SU-DHL-6 (cell line): ENCODE results near the gene ANKIB1.

ENCODE experiments used
- H2AFZ ChIP-seq: fragments of 200-600 bp; sonication (generic); 2 replicates; pipeline ENCODE4 v1.6.1; 2014; ENCODE audit warnings: low read depth, mild to moderate bottlenecking, moderate library complexity, mixed read lengths, antibody characterized with exemption, low read length; ENCODE audit not compliant: severe bottlenecking
- H3F3A ChIP-seq: fragments of 200-600 bp; shearing (Covaris generic); 2 replicates; pipeline ENCODE4 v1.6.0; 2016; ENCODE audit warnings: antibody characterized with exemption, mild to moderate bottlenecking; ENCODE audit not compliant: insufficient read depth
- H3K27ac ChIP-seq: fragments of 200-600 bp; sonication (generic); 2 replicates; pipeline ENCODE4 v1.5.1; 2016; ENCODE audit warnings: low read depth, mild to moderate bottlenecking, low read length, moderate library complexity, mixed read lengths
- H3K27me3 ChIP-seq: fragments of 200-600 bp; sonication (generic), shearing (Covaris generic); 2 replicates; pipeline ENCODE4 v1.6.0; 2014; ENCODE audit warnings: mild to moderate bottlenecking, low read length
- H3K36me3 ChIP-seq: fragments of 200-600 bp; sonication (generic); 2 replicates; pipeline ENCODE4 v1.6.1; 2014; ENCODE audit warnings: mild to moderate bottlenecking, low read length, mixed read lengths
- H3K4me2 ChIP-seq: fragments of 300-600, 200-600 bp; shearing (Covaris generic), sonication (generic); 2 replicates; pipeline ENCODE4 v1.6.0; 2014; ENCODE audit warnings: low read length, low read depth, mild to moderate bottlenecking; ENCODE audit not compliant: poor library complexity, severe bottlenecking
- H3K4me3 ChIP-seq: fragments of 200-600 bp; sonication (generic); 2 replicates; pipeline ENCODE4 v1.5.1; 2014; ENCODE audit warnings: antibody characterized with exemption, low read length, mild to moderate bottlenecking, mixed read lengths; ENCODE audit not compliant: insufficient read depth, poor library complexity, severe bottlenecking
- H3K79me2 ChIP-seq: fragments of 200-600 bp; sonication (generic); 2 replicates; pipeline ENCODE4 v1.6.1; 2014; ENCODE audit warnings: mild to moderate bottlenecking, low read length, moderate library complexity; ENCODE audit not compliant: insufficient read depth
- H3K9ac ChIP-seq: fragments of 200-600 bp; sonication (generic); 2 replicates; pipeline ENCODE4 v1.7.0; 2014; ENCODE audit warnings: mild to moderate bottlenecking, low read length
- H3K9me2 ChIP-seq: fragments of 200-600 bp; sonication (generic); replicated peaks from 2 replicates; pipeline ENCODE4 v1.6.1; 2014; ENCODE audit warnings: low read length; ENCODE audit not compliant: insufficient read depth
- H3K9me3 ChIP-seq: fragments of 200-600 bp; sonication (generic); 2 replicates; pipeline ENCODE4 v1.6.1; 2014; ENCODE audit warnings: low read length, mixed read lengths; ENCODE audit not compliant: insufficient read depth
- H4K20me1 ChIP-seq: fragments of 200-600 bp; sonication (generic); 2 replicates; pipeline ENCODE4 v1.6.1; 2014; ENCODE audit warnings: low read depth, mild to moderate bottlenecking, antibody characterized with exemption, low read length, moderate library complexity, mixed read lengths
- CTCF ChIP-seq: fragments of 200-600 bp; sonication (generic); IDR thresholded peaks from one replicate; pipeline ENCODE4 v1.5.1; 2017; ENCODE audit warnings: antibody characterized with exemption, mild to moderate bottlenecking, low read length, moderate library complexity; ENCODE audit not compliant: insufficient read depth, poor library complexity, severe bottlenecking
- EZH2phosphoT487 ChIP-seq: fragments of 200-600 bp; sonication (generic), shearing (Covaris generic); conservative IDR thresholded peaks from 2 replicates; pipeline ENCODE4 v1.6.1; 2018; ENCODE audit warnings: mild to moderate bottlenecking, antibody characterized with exemption, low read length, moderate library complexity, mixed read lengths

Gene ANKIB1

GRCh38 chr7:92276460-92276864 lies 30.7 kb downstream of the ANKIB1 start:
- no peaks in the 10 kb centered on the region for H3F3A ChIP-seq
- H3K79me2 ChIP-seq: peaks cover 90% of the 10 kb centered on the region
- H2AFZ ChIP-seq: no peak overlapping the region
- TF ChIP-seq CTCF (no peak), EZH2phosphoT487 (no peak)
- H3K9me3 ChIP-seq: no peaks in the 10 kb centered on the region
- H3K4me2 ChIP-seq: peak overlapping the region; percentile 28
- H3K4me3 ChIP-seq: no peak overlapping the region
- H3K36me3 ChIP-seq: no peaks in the 10 kb centered on the region; the same call in 1 of the 2 replicates
- H4K20me1 ChIP-seq: no peaks in the 10 kb centered on the region; the same call in 1 of the 2 replicates
- no peaks in the 10 kb centered on the region for H3K27me3 ChIP-seq
- no peaks in the 10 kb centered on the region for H3K9me2 ChIP-seq
- H3K27ac ChIP-seq: no peak overlapping the region
- H3K9ac ChIP-seq: no peak overlapping the region

GRCh38 chr7:92279396-92280031 lies 33.7 kb downstream of the ANKIB1 start:
- H3K4me2 ChIP-seq: no peak overlapping the region
- H3K79me2 ChIP-seq: peaks cover 88% of the 10 kb centered on the region
- H3K27me3 ChIP-seq: no peaks in the 10 kb centered on the region
- no peak overlapping the region for H3K9ac ChIP-seq
- no peaks in the 10 kb centered on the region; the same call in 1 of the 2 replicates for H3K36me3 ChIP-seq
- H3K4me3 ChIP-seq: no peak overlapping the region
- no peaks in the 10 kb centered on the region for H4K20me1 ChIP-seq
- H3K27ac ChIP-seq: no peak overlapping the region
- no peaks in the 10 kb centered on the region for H3K9me3 ChIP-seq
- no peak overlapping the region for H2AFZ ChIP-seq
- TF ChIP-seq EZH2phosphoT487 (no peak), CTCF (no peak)
- H3F3A ChIP-seq: no peaks in the 10 kb centered on the region
- no peaks in the 10 kb centered on the region for H3K9me2 ChIP-seq

GRCh38 chr7:92281031-92281430 lies 35.3 kb downstream of the ANKIB1 start:
- no peaks in the 10 kb centered on the region for H3K9me2 ChIP-seq
- peaks cover 84% of the 10 kb centered on the region for H3K79me2 ChIP-seq
- H3F3A ChIP-seq: no peaks in the 10 kb centered on the region
- no peak overlapping the region for H3K9ac ChIP-seq
- H3K27ac ChIP-seq: no peak overlapping the region
- H3K4me3 ChIP-seq: no peak overlapping the region
- no peak overlapping the region for H2AFZ ChIP-seq
- no peaks in the 10 kb centered on the region for H3K9me3 ChIP-seq
- no peaks in the 10 kb centered on the region; the same call in 1 of the 2 replicates for H3K36me3 ChIP-seq
- no peaks in the 10 kb centered on the region for H4K20me1 ChIP-seq
- H3K4me2 ChIP-seq: no peak overlapping the region
- H3K27me3 ChIP-seq: no peaks in the 10 kb centered on the region
- TF ChIP-seq EZH2phosphoT487 (no peak), CTCF (no peak)
